Subcutaneous adipose tissue (tissue), 4 donors: ENCODE measurements around the gene RAB3A. TPM values are rescaled to one million over a fixed set of nuclear protein-coding genes. Genes with fewer than 3 reads are reported as not detected.

ENCODE experiments used
- CTCF ChIP-seq: fragments of 450-650 bp; IDR thresholded peaks from one replicate; pipeline ENCODE4 v1.5.1; 2016; ENCODE audit warnings: low read depth, mild to moderate bottlenecking, control low read depth, antibody characterized with exemption, moderate library complexity
- total RNA-seq, 4 donors: library from RNA; depleted of rRNA; stranded (reverse); fragments of >200 nt; gene quantifications; one replicate each; pipeline ENCODE4 v1.1.0, GENCODE V29; 2016

RAB3A gene
- total RNA-seq, 4 donors from 2014 or later, result 0.51 TPM; not detected in 3

- TF ChIP-seq CTCF, result no peak
Measured at GRCh38 chr19:18203408-18203862, 407 bp downstream of the RAB3A start.

GRCh38 chr19:18202778-18203407 is 949 bp downstream of the RAB3A start:
- no peak for TF ChIP-seq CTCF

- TF ChIP-seq CTCF, result no peak
Measured at GRCh38 chr19:18202397-18202777, 1.5 kb downstream of the RAB3A start.

- TF ChIP-seq CTCF, result no peak
Measured at GRCh38 chr19:18198374-18198773, 5.5 kb downstream of the RAB3A start.

- TF ChIP-seq CTCF, result no peak
Measured at GRCh38 chr19:18197941-18198340, 5.9 kb downstream of the RAB3A start.

- TF ChIP-seq CTCF, result no peak
Measured at GRCh38 chr19:18197306-18197705, 6.5 kb downstream of the RAB3A start.

GRCh38 chr19:18196511-18196845 is 7.4 kb downstream of the RAB3A start:
- no peak for TF ChIP-seq CTCF
